ENCODE results near the gene PATL1. TPM values are rescaled to one million over a fixed set of nuclear protein-coding genes. Genes with fewer than 3 reads are reported as not detected.
A peak's percentile ranks its signal among the peaks of the same experiment; 100 is the strongest.

The PATL1 gene
- polyA plus RNA-seq, 1 donor (not counting 4 experiments of a cell fraction or from before 2014, with no cell fraction given), result 31.1 TPM

- TF ChIP-seq EZH2 (IDR thresholded peaks at IDR 0.05; ENCODE audit: low read length) (no peak), CTCF (optimal IDR thresholded peaks at IDR 0.05 in 1 of 3, IDR thresholded peaks at IDR 0.05 in 1 of 3, conservative IDR thresholded peaks at IDR 0.05 in 1 of 3; ENCODE audit: extremely low read depth in 1 of 3, insufficient read depth in 2 of 3, low read length in 3 of 3) (no peak)
- no peak overlapping the region for H3K27ac ChIP-seq (ENCODE audit: control insufficient read depth, insufficient read depth, low read length)
- peaks cover 63% of the 10 kb centered on the region for H3K79me2 ChIP-seq (ENCODE audit: control insufficient read depth, insufficient read depth, low read length)
- no peaks in the 10 kb centered on the region for H3K27me3 ChIP-seq (ENCODE audit: control insufficient read depth, extremely low read depth, insufficient read depth, low read length)
- no peaks in the 10 kb centered on the region for H3K9me3 ChIP-seq (ENCODE audit: control insufficient read depth, low read depth, low read length)
- peaks cover 18 to 24% of the 10 kb centered on the region in 2 experiments for H3K36me3 ChIP-seq (ENCODE audit: control insufficient read depth in 2 of 2, extremely low read depth in 1 of 2, insufficient read depth in 2 of 2, low read length in 2 of 2)
- no peak for FAIRE-seq
- no peak overlapping the region for H3K9ac ChIP-seq (ENCODE audit: control insufficient read depth, extremely low read depth, insufficient read depth, low read length)
- peak overlapping the region; percentile 37 for H3K4me2 ChIP-seq (ENCODE audit: control insufficient read depth, extremely low read depth, insufficient read depth, low read depth, low read length)
- H3K4me1 ChIP-seq (ENCODE audit: control insufficient read depth, extremely low read depth, insufficient read depth, low read length), result peaks cover 32% of the 10 kb centered on the region
- peaks cover 2% of the 10 kb centered on the region for H3K9me1 ChIP-seq (ENCODE audit: control insufficient read depth, extremely low read depth, insufficient read depth, low read length)
- dilution Hi-C loops (cut with MboI; ENCODE audit: extremely low pct_ligation_motif_present, low sequenced_read_pairs), result no loop called here
- DNase-seq (ENCODE audit: low read depth, low spot score), result no peak
- no peak overlapping the region for H3K4me3 ChIP-seq (ENCODE audit: control insufficient read depth in 2 of 3, extremely low read depth in 1 of 3, insufficient read depth in 2 of 3, low read depth in 1 of 3, low read length in 3 of 3)
- H4K20me1 ChIP-seq (ENCODE audit: control insufficient read depth, extremely low read depth, insufficient read depth, low read length), result peaks cover 2% of the 10 kb centered on the region
- H2AFZ ChIP-seq (ENCODE audit: control insufficient read depth, low read length), result no peak overlapping the region
Observed at GRCh38 chr11:59611570-59612565, 57.0 kb downstream of the PATL1 start.

DNA sequence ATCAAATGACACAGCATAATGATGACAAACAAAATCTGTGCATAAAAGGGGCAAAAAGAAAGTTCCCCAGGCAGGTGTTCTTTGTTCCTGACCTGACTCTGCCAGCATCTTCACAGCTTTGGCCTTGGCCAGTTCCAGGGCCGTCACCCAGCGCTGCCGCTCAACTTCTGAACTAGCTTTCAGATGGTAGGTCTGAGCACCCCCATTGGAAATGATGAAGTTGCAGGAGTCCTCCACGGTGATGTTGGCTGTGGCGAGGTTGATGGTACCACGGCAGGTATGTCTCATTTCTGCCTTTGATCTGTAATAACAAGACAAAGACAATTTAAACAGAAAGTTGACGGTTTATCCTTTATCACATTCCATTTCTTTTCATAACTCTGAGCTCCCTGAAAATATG is 58.5 kb downstream of the PATL1 start:
- Histone ChIP-seq H4K20me1 (ENCODE audit: control insufficient read depth, extremely low read depth, insufficient read depth, low read length) (peaks cover 2% of the 10 kb centered on the region), H3K4me2 (ENCODE audit: control insufficient read depth, extremely low read depth, insufficient read depth, low read depth, low read length) (no peak overlapping the region), H3K9me1 (ENCODE audit: control insufficient read depth, extremely low read depth, insufficient read depth, low read length) (peaks cover 2% of the 10 kb centered on the region), H2AFZ (ENCODE audit: control insufficient read depth, low read length) (no peak overlapping the region), H3K27ac (ENCODE audit: control insufficient read depth, insufficient read depth, low read length) (no peak overlapping the region), H3K4me3 (ENCODE audit: control insufficient read depth in 2 of 3, extremely low read depth in 1 of 3, insufficient read depth in 2 of 3, low read depth in 1 of 3, low read length in 3 of 3) (no peak overlapping the region), H3K79me2 (ENCODE audit: control insufficient read depth, insufficient read depth, low read length) (peaks cover 70% of the 10 kb centered on the region), H3K4me1 (ENCODE audit: control insufficient read depth, extremely low read depth, insufficient read depth, low read length) (peaks cover 28% of the 10 kb centered on the region), H3K36me3 (ENCODE audit: control insufficient read depth in 2 of 2, extremely low read depth in 1 of 2, insufficient read depth in 2 of 2, low read length in 2 of 2) (peaks cover 26 to 34% of the 10 kb centered on the region in 2 experiments), H3K9ac (ENCODE audit: control insufficient read depth, extremely low read depth, insufficient read depth, low read length) (no peak overlapping the region), H3K9me3 (ENCODE audit: control insufficient read depth, low read depth, low read length) (no peaks in the 10 kb centered on the region), H3K27me3 (ENCODE audit: control insufficient read depth, extremely low read depth, insufficient read depth, low read length) (no peaks in the 10 kb centered on the region)
- dilution Hi-C loops (cut with MboI; ENCODE audit: extremely low pct_ligation_motif_present, low sequenced_read_pairs), result no loop called here
- DNase-seq (ENCODE audit: low read depth, low spot score) (no peak), FAIRE-seq (no peak)
- TF ChIP-seq EZH2 (IDR thresholded peaks at IDR 0.05; ENCODE audit: low read length), result no peak
- no peak for TF ChIP-seq CTCF (optimal IDR thresholded peaks at IDR 0.05 in 1 of 3, IDR thresholded peaks at IDR 0.05 in 1 of 3, conservative IDR thresholded peaks at IDR 0.05 in 1 of 3; ENCODE audit: extremely low read depth in 1 of 3, insufficient read depth in 2 of 3, low read length in 3 of 3)
